HCT116 (cell line): ENCODE measurements around the gene TACC3. TPM values are rescaled to one million over a fixed set of nuclear protein-coding genes. Genes with fewer than 3 reads are reported as not detected.

ENCODE experiments used
- ATAC-seq: fragments of 200-7000 bp; cut with Tn5 transposase; 2 replicates; pipeline ENCODE4 v1.9.1; 2020; ENCODE audit warnings: mild to moderate bottlenecking, moderate library complexity
- BruUV-seq: library from RNA; stranded (reverse); fragments of 400-500 nt; replicated peaks from 2 replicates; lab custom pipeline; 2021; lab: Mats Ljungman, UMichigan
- CTCF ChIA-PET: fragments of 300-600 bp; sonication (Branson Sonifier 250); formaldehyde crosslinking; loops from one replicate; lab custom pipeline; 2021; ENCODE audit warnings: antibody characterized with exemption; lab: Charles Lee
- POLR2A ChIA-PET: fragments of 300-600, 350-600 bp; sonication (Branson Sonifier 250); formaldehyde crosslinking; loops from one replicate; lab custom pipeline; 2021; ENCODE audit warnings: antibody characterized with exemption; lab: Charles Lee
- RAD21 ChIA-PET, 2 experiments: fragments of 300-600 bp; sonication (Branson Sonifier 250); formaldehyde crosslinking; loops; one replicate each; lab custom pipeline; 2023; ENCODE audit warnings: low total read pairs in 2 of 2; ENCODE audit not compliant: uncharacterized antibody in 2 of 2, unreplicated experiment in 2 of 2, low non-redundant PET in 1 of 2; lab: Charles Lee
- DNase-seq: peaks from one replicate; pipeline ENCODE4 v3.0.0-alpha.2; 2010; ENCODE audit warnings: low read depth, low spot score
- H2AFZ ChIP-seq: fragments of 200-600 bp; shearing (Covaris generic), sonication (generic); 2 replicates; pipeline ENCODE4 v1.6.1; 2017; ENCODE audit warnings: low read depth, mixed run types, mixed read lengths, antibody characterized with exemption, low read length; ENCODE audit not compliant: poor library complexity, severe bottlenecking
- H3K27ac ChIP-seq: 2 replicates; pipeline ENCODE4 v1.5.1; 2012; ENCODE audit warnings: low read depth, low read length
- H3K27me3 ChIP-seq: fragments of 200-600 bp; sonication (generic); 2 replicates; pipeline ENCODE4 v1.6.1; 2016; ENCODE audit warnings: mixed run types, low read length, mixed read lengths; ENCODE audit not compliant: insufficient read depth
- H3K36me3 ChIP-seq, 2 experiments: fragments of 200-500 bp in 1 of 2; fragments of 200-600 bp in 1 of 2; sonication (Bioruptor generic) in 1 of 2; sonication (generic) in 1 of 2; 2 replicates each; pipeline versions ENCODE4 v1.5.1 to v1.6.1; 2014 to 2016; ENCODE audit warnings: low read length in 2 of 2, inconsistent platforms in 1 of 2, mixed read lengths in 1 of 2, mixed run types in 1 of 2; ENCODE audit not compliant: insufficient read depth in 2 of 2, control insufficient read depth in 1 of 2
- H3K4me1 ChIP-seq, 2 experiments: fragments of 200-600 bp in 1 of 2; sonication (generic) in 1 of 2; 2 replicates each; pipeline versions ENCODE4 v1.5.1 to v1.6.1; 2012 to 2017; ENCODE audit warnings: low read length in 2 of 2, inconsistent platforms in 1 of 2, mild to moderate bottlenecking in 1 of 2, mixed read lengths in 1 of 2, mixed run types in 1 of 2, moderate library complexity in 1 of 2; ENCODE audit not compliant: insufficient read depth in 2 of 2, control insufficient read depth in 1 of 2
- H3K4me2 ChIP-seq: fragments of 200-600 bp; sonication (generic); 2 replicates; pipeline ENCODE4 v1.6.1; 2017; ENCODE audit warnings: mixed run types, low read length, mixed read lengths
- H3K4me3 ChIP-seq, 2 experiments: fragments of 200-600 bp in 1 of 2; sonication (generic) in 1 of 2; replicated peaks in 1 of 2; 2 replicates each; pipeline ENCODE4 v1.5.1; 2011 to 2016; ENCODE audit warnings: low read length in 2 of 2, control low read depth in 1 of 2, low read depth in 1 of 2, mild to moderate bottlenecking in 1 of 2, mixed read lengths in 1 of 2, mixed run types in 1 of 2
- H3K79me2 ChIP-seq: fragments of 200-600 bp; sonication (generic); 2 replicates; pipeline ENCODE4 v1.6.1; 2017; ENCODE audit warnings: mild to moderate bottlenecking, mixed run types, low read length, moderate library complexity, mixed read lengths; ENCODE audit not compliant: insufficient read depth
- H3K9ac ChIP-seq: fragments of 200-600 bp; sonication (generic); 2 replicates; pipeline ENCODE4 v1.6.1; 2016; ENCODE audit warnings: low read length, mixed read lengths
- H3K9me2 ChIP-seq: fragments of 200-600 bp; sonication (generic), shearing (Covaris generic); 2 replicates; pipeline ENCODE4 v1.6.1; 2017; ENCODE audit warnings: mixed run types, mild to moderate bottlenecking, moderate library complexity; ENCODE audit not compliant: insufficient read depth
- H3K9me3 ChIP-seq, 2 experiments: fragments of 200-500 bp in 1 of 2; fragments of 200-600 bp in 1 of 2; sonication (Bioruptor generic) in 1 of 2; sonication (generic) in 1 of 2; 2 replicates each; pipeline ENCODE4 v1.6.1; 2014 to 2017; ENCODE audit warnings: low read length in 2 of 2, mixed read lengths in 2 of 2, inconsistent platforms in 1 of 2, low read depth in 1 of 2, mild to moderate bottlenecking in 1 of 2, mixed run types in 1 of 2, moderate library complexity in 1 of 2; ENCODE audit not compliant: control insufficient read depth in 1 of 2, insufficient read depth in 1 of 2
- H4K20me1 ChIP-seq: fragments of 200-600 bp; sonication (generic), shearing (Covaris generic); 2 replicates; pipeline ENCODE4 v1.6.1; 2017; ENCODE audit warnings: mixed run types, mild to moderate bottlenecking, moderate library complexity; ENCODE audit not compliant: insufficient read depth
- CEBPB ChIP-seq: IDR thresholded peaks from 2 replicates; pipeline ENCODE4 v1.6.1; 2012; ENCODE audit warnings: low read depth
- EGR1 ChIP-seq: IDR thresholded peaks from 2 replicates; pipeline ENCODE4 v1.6.1; 2012; ENCODE audit warnings: low read depth
- EZH2phosphoT487 ChIP-seq: fragments of 200-600 bp; IDR thresholded peaks from 2 replicates; pipeline ENCODE4 v1.6.1; 2018; ENCODE audit warnings: antibody characterized with exemption, borderline replicate concordance
- FOSL1 ChIP-seq: IDR thresholded peaks from 2 replicates; pipeline ENCODE4 v1.6.1; 2012; ENCODE audit warnings: low read depth
- JUND ChIP-seq: IDR thresholded peaks from 2 replicates; pipeline ENCODE4 v1.6.1; 2012
- POLR2A ChIP-seq: IDR thresholded peaks from 2 replicates; pipeline ENCODE4 v1.7.0; 2011; ENCODE audit warnings: borderline replicate concordance; ENCODE audit not compliant: insufficient read depth, insufficient read length; ENCODE audit errors: extremely low read depth
- SIN3A ChIP-seq: IDR thresholded peaks from 2 replicates; pipeline ENCODE4 v1.6.1; 2012; ENCODE audit warnings: low read depth
- SP1 ChIP-seq: IDR thresholded peaks from 2 replicates; pipeline ENCODE4 v1.6.1; 2012; ENCODE audit warnings: low read depth
- SRF ChIP-seq: IDR thresholded peaks from 2 replicates; pipeline ENCODE4 v1.6.1; 2012; ENCODE audit warnings: low read depth
- YY1 ChIP-seq: IDR thresholded peaks from 2 replicates; pipeline ENCODE4 v1.6.1; 2011; ENCODE audit warnings: low read length, low read depth, moderate library complexity, mild to moderate bottlenecking; ENCODE audit not compliant: insufficient replicate concordance; ENCODE audit errors: extremely low read depth
- ZFX ChIP-seq: fragments of 450-650 bp; IDR thresholded peaks from 2 replicates; pipeline ENCODE4 v1.6.1; 2017
- ZNF274 ChIP-seq: fragments of 200-500 bp; sonication (Bioruptor generic); IDR thresholded peaks from 2 replicates; pipeline ENCODE4 v1.6.1; 2014; ENCODE audit warnings: mild to moderate bottlenecking, low read depth, low read length, inconsistent platforms
- intact Hi-C: fragments of 100-400 bp; cut with micrococcal nuclease; formaldehyde crosslinking; loops from 2 replicates; pipeline ENCODE4 v1.10.0; 2022
- total RNA-seq: library from RNA; stranded (reverse); gene quantifications from one replicate; pipeline ENCODE4 v1.2.1, GENCODE V29; 2021; ENCODE audit not compliant: unreplicated experiment
- TF ChIP-seq, protein P1 (sequence below), 3 experiments: fragments of 200-600 bp in 1 of 3; sonication (generic) in 1 of 3; IDR thresholded peaks in 2 of 3; conservative IDR thresholded peaks in 1 of 3; 2 replicates each; pipeline ENCODE4 v1.5.1; 2012 to 2017; ENCODE audit warnings: low read depth in 2 of 3, low read length in 2 of 3, antibody characterized with exemption in 1 of 3, borderline replicate concordance in 1 of 3, control low read depth in 1 of 3, mild to moderate bottlenecking in 1 of 3, mixed read lengths in 1 of 3, mixed run types in 1 of 3, moderate library complexity in 1 of 3; ENCODE audit not compliant: insufficient read depth in 1 of 3
- TF ChIP-seq, protein P2 (sequence below): IDR thresholded peaks from 2 replicates; pipeline ENCODE4 v1.6.1; 2012; ENCODE audit warnings: low read depth
- TF ChIP-seq, protein P3 (sequence below): IDR thresholded peaks from 2 replicates; pipeline ENCODE4 v1.6.1; 2012

The TACC3 gene
- total RNA-seq, 1 experiment from 2014 or later = 106 TPM

DNA sequence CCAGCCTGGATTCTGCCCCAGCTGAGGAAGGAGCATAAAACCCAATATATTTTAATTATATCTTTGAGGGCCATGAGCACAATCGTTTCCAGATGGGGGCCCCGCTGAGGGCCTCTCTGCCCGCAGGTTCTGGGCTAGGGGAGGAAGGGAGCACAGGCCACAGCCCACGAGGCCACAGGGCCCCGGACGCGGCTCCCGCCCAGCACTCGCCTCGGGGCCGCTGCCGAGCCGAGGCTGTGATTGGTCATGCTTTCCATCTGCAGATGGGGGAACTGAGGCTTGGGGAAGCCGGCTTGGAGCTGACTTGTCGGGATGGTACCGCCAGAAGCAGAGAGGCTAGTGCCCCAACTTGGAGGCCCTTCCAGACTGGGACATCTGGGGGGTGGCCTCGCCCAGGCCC, 34.0 kb downstream of the TACC3 start:
- intact Hi-C loops = no loop called here
- CTCF ChIA-PET = interaction anchor here (1.0 to 1.4 kb wide), 3 partner anchors 8 to 53 kb away, joined by 3 to 4 read pairs (median 3); no protein-coding TSS in a partner anchor
- RAD21 ChIA-PET = no interaction called here
- no peak for TF ChIP-seq POLR2A
- TF ChIP-seq SRF = no peak
- no peak for TF ChIP-seq EGR1
- TF ChIP-seq ZNF274 = no peak
- TF ChIP-seq, protein P1, sequence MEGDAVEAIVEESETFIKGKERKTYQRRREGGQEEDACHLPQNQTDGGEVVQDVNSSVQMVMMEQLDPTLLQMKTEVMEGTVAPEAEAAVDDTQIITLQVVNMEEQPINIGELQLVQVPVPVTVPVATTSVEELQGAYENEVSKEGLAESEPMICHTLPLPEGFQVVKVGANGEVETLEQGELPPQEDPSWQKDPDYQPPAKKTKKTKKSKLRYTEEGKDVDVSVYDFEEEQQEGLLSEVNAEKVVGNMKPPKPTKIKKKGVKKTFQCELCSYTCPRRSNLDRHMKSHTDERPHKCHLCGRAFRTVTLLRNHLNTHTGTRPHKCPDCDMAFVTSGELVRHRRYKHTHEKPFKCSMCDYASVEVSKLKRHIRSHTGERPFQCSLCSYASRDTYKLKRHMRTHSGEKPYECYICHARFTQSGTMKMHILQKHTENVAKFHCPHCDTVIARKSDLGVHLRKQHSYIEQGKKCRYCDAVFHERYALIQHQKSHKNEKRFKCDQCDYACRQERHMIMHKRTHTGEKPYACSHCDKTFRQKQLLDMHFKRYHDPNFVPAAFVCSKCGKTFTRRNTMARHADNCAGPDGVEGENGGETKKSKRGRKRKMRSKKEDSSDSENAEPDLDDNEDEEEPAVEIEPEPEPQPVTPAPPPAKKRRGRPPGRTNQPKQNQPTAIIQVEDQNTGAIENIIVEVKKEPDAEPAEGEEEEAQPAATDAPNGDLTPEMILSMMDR (IDR thresholded peaks at IDR 0.05 in 2 of 3, conservative IDR thresholded peaks at IDR 0.05 in 1 of 3; ENCODE audit: borderline replicate concordance in 1 of 3, insufficient read depth in 1 of 3, low read depth in 2 of 3, low read length in 2 of 3) = no peak
- TF ChIP-seq SP1 = no peak
- no peak for ATAC-seq
- no peaks in the 10 kb centered on the region for H3K27me3 ChIP-seq
- H3K4me3 ChIP-seq = no peak overlapping the region
- no peaks in the 10 kb centered on the region for H3K79me2 ChIP-seq
- H3K4me2 ChIP-seq = no peak overlapping the region
- no peaks in the 10 kb centered on the region for H3K36me3 ChIP-seq
- no peak overlapping the region for H3K9ac ChIP-seq
- H3K9me2 ChIP-seq = no peaks in the 10 kb centered on the region
- H2AFZ ChIP-seq = no peak overlapping the region
- POLR2A ChIA-PET = no interaction called here
- no peak overlapping the region for H3K27ac ChIP-seq
- BruUV-seq = no TSS peak
- no peak for DNase-seq
- no peaks in the 10 kb centered on the region for H4K20me1 ChIP-seq
- H3K4me1 ChIP-seq = peaks cover 0 to 11% of the 10 kb centered on the region in 2 experiments; a peak in 1 of 4 replicates
- H3K9me3 ChIP-seq = no peaks in the 10 kb centered on the region

DNA sequence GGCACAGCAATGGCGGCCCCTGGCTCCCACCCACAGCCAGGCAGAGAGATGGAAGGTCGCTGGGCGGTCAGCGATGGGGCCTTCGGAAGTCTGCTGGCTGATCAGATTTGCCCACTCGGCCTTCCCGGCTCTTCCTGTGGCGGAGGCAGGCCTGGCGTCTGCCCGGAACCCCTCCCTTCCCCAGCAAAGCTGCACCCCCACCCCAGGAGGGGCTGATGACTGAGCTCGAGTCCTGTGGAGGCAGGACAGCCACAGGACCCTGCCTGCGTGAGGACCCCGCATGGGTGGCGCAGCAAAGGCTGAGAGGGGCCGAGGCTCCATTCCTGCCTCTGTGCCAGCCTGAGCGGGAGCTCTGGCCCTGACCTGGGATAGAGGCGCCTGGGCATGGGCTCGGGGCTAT, 34.8 kb downstream of the TACC3 start:
- Histone ChIP-seq H3K9ac (no peak overlapping the region), H3K9me2 (no peaks in the 10 kb centered on the region), H3K79me2 (no peaks in the 10 kb centered on the region), H3K9me3 (no peaks in the 10 kb centered on the region), H3K4me1 (peaks cover 0 to 11% of the 10 kb centered on the region in 2 experiments; a peak in 1 of 4 replicates), H2AFZ (no peak overlapping the region), H3K27me3 (no peaks in the 10 kb centered on the region), H3K4me2 (no peak overlapping the region), H3K36me3 (no peaks in the 10 kb centered on the region), H3K27ac (no peak overlapping the region), H4K20me1 (no peaks in the 10 kb centered on the region), H3K4me3 (no peak overlapping the region)
- POLR2A ChIA-PET = no interaction called here
- DNase-seq (no peak), ATAC-seq (no peak)
- intact Hi-C loops = no loop called here
- CTCF ChIA-PET = interaction anchor here (1.0 to 1.4 kb wide), 2 partner anchors 9 to 52 kb away, joined by 3 read pairs; no protein-coding TSS in a partner anchor
- RAD21 ChIA-PET = no interaction called here
- no TSS peak for BruUV-seq
- TF ChIP-seq JUND (no peak), CEBPB (no peak), ZNF274 (no peak), POLR2A (no peak), FOSL1 (no peak), SIN3A (no peak), EZH2phosphoT487 (no peak), EGR1 (no peak), ZFX (no peak), YY1 (no peak)
- TF ChIP-seq, protein P2, sequence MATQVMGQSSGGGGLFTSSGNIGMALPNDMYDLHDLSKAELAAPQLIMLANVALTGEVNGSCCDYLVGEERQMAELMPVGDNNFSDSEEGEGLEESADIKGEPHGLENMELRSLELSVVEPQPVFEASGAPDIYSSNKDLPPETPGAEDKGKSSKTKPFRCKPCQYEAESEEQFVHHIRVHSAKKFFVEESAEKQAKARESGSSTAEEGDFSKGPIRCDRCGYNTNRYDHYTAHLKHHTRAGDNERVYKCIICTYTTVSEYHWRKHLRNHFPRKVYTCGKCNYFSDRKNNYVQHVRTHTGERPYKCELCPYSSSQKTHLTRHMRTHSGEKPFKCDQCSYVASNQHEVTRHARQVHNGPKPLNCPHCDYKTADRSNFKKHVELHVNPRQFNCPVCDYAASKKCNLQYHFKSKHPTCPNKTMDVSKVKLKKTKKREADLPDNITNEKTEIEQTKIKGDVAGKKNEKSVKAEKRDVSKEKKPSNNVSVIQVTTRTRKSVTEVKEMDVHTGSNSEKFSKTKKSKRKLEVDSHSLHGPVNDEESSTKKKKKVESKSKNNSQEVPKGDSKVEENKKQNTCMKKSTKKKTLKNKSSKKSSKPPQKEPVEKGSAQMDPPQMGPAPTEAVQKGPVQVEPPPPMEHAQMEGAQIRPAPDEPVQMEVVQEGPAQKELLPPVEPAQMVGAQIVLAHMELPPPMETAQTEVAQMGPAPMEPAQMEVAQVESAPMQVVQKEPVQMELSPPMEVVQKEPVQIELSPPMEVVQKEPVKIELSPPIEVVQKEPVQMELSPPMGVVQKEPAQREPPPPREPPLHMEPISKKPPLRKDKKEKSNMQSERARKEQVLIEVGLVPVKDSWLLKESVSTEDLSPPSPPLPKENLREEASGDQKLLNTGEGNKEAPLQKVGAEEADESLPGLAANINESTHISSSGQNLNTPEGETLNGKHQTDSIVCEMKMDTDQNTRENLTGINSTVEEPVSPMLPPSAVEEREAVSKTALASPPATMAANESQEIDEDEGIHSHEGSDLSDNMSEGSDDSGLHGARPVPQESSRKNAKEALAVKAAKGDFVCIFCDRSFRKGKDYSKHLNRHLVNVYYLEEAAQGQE = no peak
- TF ChIP-seq, protein P3, sequence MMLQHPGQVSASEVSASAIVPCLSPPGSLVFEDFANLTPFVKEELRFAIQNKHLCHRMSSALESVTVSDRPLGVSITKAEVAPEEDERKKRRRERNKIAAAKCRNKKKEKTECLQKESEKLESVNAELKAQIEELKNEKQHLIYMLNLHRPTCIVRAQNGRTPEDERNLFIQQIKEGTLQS = no peak
